ENCODE data around the gene CTSD. TPM values are rescaled to one million over a fixed set of nuclear protein-coding genes. Genes with fewer than 3 reads are reported as not detected.
A peak's percentile ranks its signal among the peaks of the same experiment; 100 is the strongest.

The CTSD gene
- total and polyA plus RNA-seq, 2 of the 4 experiments (the other 2 are of a cell fraction): 39.8 to 166 TPM

DNA sequence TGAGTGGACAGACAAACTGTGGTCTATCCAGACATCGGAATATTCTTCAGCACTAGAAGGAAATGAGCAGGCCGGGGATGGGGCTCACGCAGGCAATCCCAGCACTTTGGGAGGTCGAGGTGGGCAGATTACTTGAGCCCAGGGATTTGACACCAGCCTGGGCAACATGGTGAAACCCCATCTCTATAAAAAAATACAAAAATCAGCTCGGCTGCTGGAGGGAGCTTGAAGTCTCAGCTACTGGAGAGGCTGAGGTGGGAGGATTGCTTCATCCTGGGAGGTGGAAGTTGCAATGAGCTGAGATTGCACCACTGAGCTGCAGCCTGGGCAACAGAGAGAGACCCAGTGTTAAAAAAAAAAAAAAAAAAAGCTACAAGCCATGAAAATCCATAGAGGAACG lies 8.0 kb upstream of the CTSD start:
- H3K36me3 ChIP-seq (ENCODE audit: control insufficient read depth, insufficient read depth, low read length): no peaks in the 10 kb centered on the region
- WGBS, 2 experiments (ENCODE audit: extremely low coverage in 2 of 2, insufficient read length in 1 of 2): no CpG with 5 or more reads among the region's 6 CpGs
- peaks cover 8% of the 10 kb centered on the region for H3K9me1 ChIP-seq (ENCODE audit: insufficient read depth, low read length)
- H4K8ac ChIP-seq (ENCODE audit: low read depth in 2 of 2, low read length in 2 of 2): peak overlapping the region; percentile 33 to 87; a peak in 3 of 4 replicates
- no peak overlapping the region for H3K4me3 ChIP-seq (ENCODE audit: insufficient read depth, low read depth, low read length)
- no peaks in the 10 kb centered on the region for H4K20me1 ChIP-seq (ENCODE audit: insufficient read depth, low read length)
- peak overlapping the region; percentile 90 for H2BK20ac ChIP-seq (ENCODE audit: low read depth, low read length)
- peaks cover 9% of the 10 kb centered on the region for H3K9me3 ChIP-seq (ENCODE audit: control insufficient read depth, insufficient read depth, low read length)
- CTCF ChIA-PET: no interaction called here
- peak; percentile 62 for DNase-seq
- H3K9ac ChIP-seq (ENCODE audit: low read depth, low read length): 0 out of 2 replicates have a peak overlapping the region, but pooled peaks have one; percentile 4
- peaks cover 14% of the 10 kb centered on the region for H3K4me1 ChIP-seq (ENCODE audit: control insufficient read depth, insufficient read depth, low read length)
- H2BK15ac ChIP-seq (ENCODE audit: low read depth, low read length): peak overlapping the region; percentile 29; the same call in 2 of the 3 replicates
- H3K79me1 ChIP-seq (ENCODE audit: low read depth in 1 of 2, low read length in 2 of 2): no peaks in the 10 kb centered on the region
- dilution Hi-C loops (cut with HindIII; ENCODE audit: low sequenced_read_pairs, unreplicated experiment) (no loop called here), intact Hi-C loops (cut with micrococcal nuclease) (no loop called here), in situ Hi-C loops (cut with MboI; ENCODE audit: low sequenced_read_pairs) (no loop called here)
- POLR2A ChIA-PET (ENCODE audit: unreplicated experiment): no interaction called here
- peak overlapping the region; percentile 46 for H3K14ac ChIP-seq (replicated peaks; ENCODE audit: low read depth, low read length)
- no peak overlapping the region for H3K56ac ChIP-seq (ENCODE audit: extremely low read depth, insufficient read depth, low read length)
- peak overlapping the region; percentile 91 for H3K4ac ChIP-seq (ENCODE audit: low read depth, low read length)
- H2BK120ac ChIP-seq (ENCODE audit: low read depth, low read length): peak overlapping the region; percentile 95
- peak overlapping the region; percentile 45 for H4K5ac ChIP-seq (ENCODE audit: low read depth, low read length)
- no peak overlapping the region for H2AK9ac ChIP-seq (replicated peaks; ENCODE audit: low read depth, low read length, poor library complexity)
- peak overlapping the region; percentile 75 for H3K18ac ChIP-seq (ENCODE audit: low read depth, low read length)
- peak overlapping the region; percentile 82 for H4K91ac ChIP-seq (ENCODE audit: insufficient read depth, low read depth, low read length)
- ATAC-seq (ENCODE audit: low read depth): peak; percentile 10; the same call in 1 of the 2 replicates
- H3K4me2 ChIP-seq (ENCODE audit: low read depth, low read length): peak overlapping the region; percentile 74; the same call in 1 of the 2 replicates
- peak overlapping the region; percentile 15 for H2AFZ ChIP-seq (replicated peaks; ENCODE audit: low read length, poor library complexity)
- peak overlapping the region; percentile 69; the same call in 1 of the 2 replicates for H3K23ac ChIP-seq (ENCODE audit: low read depth, low read length)
- peaks cover under 1% of the 10 kb centered on the region; the same call in 1 of the 2 replicates for H3K27me3 ChIP-seq (ENCODE audit: control insufficient read depth, insufficient read depth, low read length)
- peak overlapping the region; percentile 44; the same call in 1 of the 2 replicates for H2AK5ac ChIP-seq (ENCODE audit: low read depth, low read length)
- TF ChIP-seq MXI1 (IDR thresholded peaks at IDR 0.05; ENCODE audit: borderline replicate concordance, low read depth, low read length) (no peak), FOS (IDR thresholded peaks at IDR 0.05; ENCODE audit: low read depth, low read length) (no peak), CEBPB (IDR thresholded peaks at IDR 0.05; ENCODE audit: low read depth, low read length) (peak; percentile 92)
- peak overlapping the region; percentile 82 for H2BK5ac ChIP-seq (ENCODE audit: low read depth, low read length, poor library complexity, severe bottlenecking)
- no TSS peak for BruUV-seq (replicated peaks)
- H3K27ac ChIP-seq (ENCODE audit: insufficient read depth, low read length): peak overlapping the region; percentile 88; the same call in 1 of the 2 replicates

Data from IMR-90 (cell line).